ENCODE measurements around the gene MED13L. TPM values are rescaled to one million over a fixed set of nuclear protein-coding genes. Genes with fewer than 3 reads are reported as not detected.

The MED13L gene
- total and polyA plus RNA-seq, 12 donors = 8.8 to 106 (median 73.8) TPM

DNA sequence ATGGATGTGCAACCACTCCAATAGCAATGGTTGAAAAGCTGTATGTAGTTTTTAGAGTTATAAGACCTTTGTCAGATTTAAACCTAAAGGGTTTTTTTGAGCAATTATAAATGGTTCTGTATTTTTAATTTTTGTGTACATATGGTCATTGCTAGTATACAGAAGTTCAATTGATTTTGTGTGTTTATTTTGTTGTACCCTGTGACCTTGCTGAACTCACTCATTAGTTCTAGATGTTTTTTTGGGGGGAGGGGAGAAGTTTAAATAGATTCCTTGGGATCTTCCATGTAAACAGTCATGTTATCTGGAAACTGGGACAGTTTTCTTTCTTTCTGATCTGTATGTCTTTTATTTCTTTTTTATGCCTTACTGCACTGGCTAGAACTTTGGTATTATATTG, 87.8 kb downstream of the MED13L start:
- Histone ChIP-seq H3K4me1 (replicated peaks in 1 of 2) (peaks cover 6 to 52% of the 10 kb centered on the region in 2 donors), H3K4me3 (no peak overlapping the region), H3K27ac (no peak overlapping the region), H3K36me3 (replicated peaks in 1 of 2) (no peaks in the 10 kb centered on the region), H3K27me3 (no peaks in the 10 kb centered on the region), H3K9me3 (replicated peaks in 1 of 3) (no peaks in the 10 kb centered on the region)
- intact Hi-C loops (cut with DNase I) = no loop called here
- no peak for DNase-seq
- no peak for TF ChIP-seq CTCF (IDR thresholded peaks at IDR 0.05)
- TF ChIP-seq POLR2A (IDR thresholded peaks at IDR 0.05) = no peak

GRCh38 chr12:116188581-116188980, 88.9 kb downstream of the MED13L start:
- Histone ChIP-seq H3K4me1 (replicated peaks in 1 of 2) (peaks cover 6 to 61% of the 10 kb centered on the region in 2 donors), H3K4me3 (no peak overlapping the region), H3K36me3 (replicated peaks in 1 of 2) (no peaks in the 10 kb centered on the region), H3K9me3 (replicated peaks in 1 of 3) (no peaks in the 10 kb centered on the region), H3K27me3 (no peaks in the 10 kb centered on the region), H3K27ac (no peak overlapping the region)
- 65 to 80% (median 71%) methylated on average over 3 of the region's 3 CpGs for WGBS, 4 donors
- intact Hi-C loops (cut with DNase I) = no loop called here
- TF ChIP-seq POLR2A (IDR thresholded peaks at IDR 0.05) (no peak), CTCF (IDR thresholded peaks at IDR 0.05) (no peak)
- DNase-seq = no peak

DNA sequence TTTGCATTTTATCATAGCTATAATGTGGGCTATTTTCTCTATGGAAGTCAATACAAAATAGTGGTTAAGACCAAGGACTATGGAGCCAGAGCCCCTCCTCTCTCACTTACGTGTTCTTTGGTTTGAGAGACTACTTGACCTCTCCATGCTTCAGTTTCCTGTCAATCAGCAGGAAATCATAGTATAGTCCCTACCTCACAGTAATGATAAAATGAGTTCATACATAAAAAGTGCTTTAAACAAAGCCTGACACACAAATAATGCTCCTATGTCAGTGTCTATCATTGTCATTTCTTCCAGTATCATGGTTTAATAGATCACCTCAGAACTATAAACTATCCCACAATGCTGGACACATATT, 90.4 kb downstream of the MED13L start:
- Histone ChIP-seq H3K4me1 (replicated peaks in 1 of 2) (peaks cover 6 to 62% of the 10 kb centered on the region in 2 donors), H3K27me3 (no peaks in the 10 kb centered on the region), H3K4me3 (no peak overlapping the region), H3K36me3 (replicated peaks in 1 of 2) (no peaks in the 10 kb centered on the region), H3K27ac (no peak overlapping the region), H3K9me3 (replicated peaks in 1 of 3) (no peaks in the 10 kb centered on the region)
- WGBS, 4 donors = 57 to 84% (median 69%) methylated on average over 1 of the region's 1 CpG
- intact Hi-C loops (cut with DNase I) = no loop called here
- no peak for TF ChIP-seq CTCF (IDR thresholded peaks at IDR 0.05)
- TF ChIP-seq POLR2A (IDR thresholded peaks at IDR 0.05) = no peak
- DNase-seq = no peak

- no peak overlapping the region for H3K27ac ChIP-seq
- no peaks in the 10 kb centered on the region for H3K27me3 ChIP-seq
- peaks cover 6 to 65% of the 10 kb centered on the region in 2 donors for H3K4me1 ChIP-seq (replicated peaks in 1 of 2)
- no peaks in the 10 kb centered on the region for H3K36me3 ChIP-seq (replicated peaks in 1 of 2)
- no peak overlapping the region for H3K4me3 ChIP-seq
- TF ChIP-seq POLR2A (IDR thresholded peaks at IDR 0.05) (no peak), CTCF (IDR thresholded peaks at IDR 0.05) (no peak)
- DNase-seq = no peak
- intact Hi-C loops (cut with DNase I) = no loop called here
- 60 to 73% (median 66%) methylated on average over 3 of the region's 3 CpGs for WGBS, 4 donors
- H3K9me3 ChIP-seq (replicated peaks in 1 of 3) = no peaks in the 10 kb centered on the region
Observed at GRCh38 chr12:116186482-116187150, 90.9 kb downstream of the MED13L start.
